ENCODE data around the gene NCOA4.

Gene NCOA4

DNA sequence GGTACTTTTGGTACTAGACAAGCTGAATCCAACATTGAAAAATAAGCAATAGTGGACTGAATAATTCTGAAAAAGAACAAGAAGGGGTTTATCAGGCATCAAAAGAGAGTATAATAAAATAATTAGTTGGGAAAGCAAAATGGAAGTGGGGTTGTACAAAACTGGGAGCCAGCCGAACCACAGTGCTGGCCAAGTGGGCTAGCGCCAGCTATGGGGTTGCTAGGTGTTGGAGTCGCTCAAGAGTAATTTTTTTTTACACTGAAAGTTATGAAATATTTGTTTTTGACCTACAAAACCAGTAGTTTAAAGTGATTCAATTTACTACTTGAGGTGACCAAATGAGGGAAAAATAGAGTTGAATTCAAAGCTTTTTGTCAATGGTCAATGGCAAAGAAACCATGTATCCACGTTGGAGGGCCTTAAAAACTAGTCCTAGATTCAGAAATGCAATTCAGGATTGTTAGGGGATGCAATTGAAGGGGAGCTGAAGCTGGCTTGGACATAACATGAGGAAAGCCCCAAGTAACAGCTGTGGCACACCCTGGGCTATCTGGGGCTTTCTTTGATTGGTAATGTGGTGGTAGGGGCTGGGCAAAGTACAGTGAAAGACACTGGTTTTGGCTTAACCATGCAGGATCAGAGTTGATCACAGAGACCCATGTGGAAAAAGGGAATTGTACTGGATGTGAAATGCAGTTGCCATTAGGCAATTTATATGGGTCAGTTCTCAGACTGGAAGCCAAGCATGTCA, 43.9 kb upstream of the NCOA4 start:
- peaks cover 50 to 62% of the 10 kb centered on the region in 2 experiments for H3K4me1 ChIP-seq (ENCODE audit: control insufficient read depth in 1 of 2, insufficient read depth in 1 of 2, low read depth in 1 of 2, low read length in 1 of 2)
- H3K36me3 ChIP-seq: no peaks in the 10 kb centered on the region
- no peaks in the 10 kb centered on the region for H3K27me3 ChIP-seq
- no peak overlapping the region for H3K4me3 ChIP-seq (ENCODE audit: low read depth in 1 of 2, low read length in 1 of 2)
- TF ChIP-seq, protein P1, sequence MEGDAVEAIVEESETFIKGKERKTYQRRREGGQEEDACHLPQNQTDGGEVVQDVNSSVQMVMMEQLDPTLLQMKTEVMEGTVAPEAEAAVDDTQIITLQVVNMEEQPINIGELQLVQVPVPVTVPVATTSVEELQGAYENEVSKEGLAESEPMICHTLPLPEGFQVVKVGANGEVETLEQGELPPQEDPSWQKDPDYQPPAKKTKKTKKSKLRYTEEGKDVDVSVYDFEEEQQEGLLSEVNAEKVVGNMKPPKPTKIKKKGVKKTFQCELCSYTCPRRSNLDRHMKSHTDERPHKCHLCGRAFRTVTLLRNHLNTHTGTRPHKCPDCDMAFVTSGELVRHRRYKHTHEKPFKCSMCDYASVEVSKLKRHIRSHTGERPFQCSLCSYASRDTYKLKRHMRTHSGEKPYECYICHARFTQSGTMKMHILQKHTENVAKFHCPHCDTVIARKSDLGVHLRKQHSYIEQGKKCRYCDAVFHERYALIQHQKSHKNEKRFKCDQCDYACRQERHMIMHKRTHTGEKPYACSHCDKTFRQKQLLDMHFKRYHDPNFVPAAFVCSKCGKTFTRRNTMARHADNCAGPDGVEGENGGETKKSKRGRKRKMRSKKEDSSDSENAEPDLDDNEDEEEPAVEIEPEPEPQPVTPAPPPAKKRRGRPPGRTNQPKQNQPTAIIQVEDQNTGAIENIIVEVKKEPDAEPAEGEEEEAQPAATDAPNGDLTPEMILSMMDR (IDR thresholded peaks at IDR 0.05): no peak
- H3K9me3 ChIP-seq: no peaks in the 10 kb centered on the region
- peak overlapping the region; percentile 49 for H3K27ac ChIP-seq

DNA sequence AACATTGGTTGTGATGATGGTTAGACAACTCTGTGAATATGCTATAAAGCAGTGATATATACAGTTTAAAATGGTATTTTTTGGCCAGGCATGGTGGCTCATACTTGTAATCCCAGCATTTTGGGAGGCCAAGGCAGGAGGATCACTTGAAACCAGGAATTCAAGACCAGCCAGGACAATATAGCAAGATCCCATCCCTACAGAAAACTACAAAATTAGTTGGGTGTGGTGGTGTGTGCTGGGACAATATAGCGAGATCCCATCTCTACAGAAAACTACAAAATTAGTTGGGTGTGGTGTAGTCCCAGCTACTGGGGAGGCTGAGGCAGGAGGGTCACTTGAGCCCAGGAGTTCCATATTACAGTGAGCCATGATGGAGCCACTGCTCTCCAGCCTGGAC, 43.1 kb upstream of the NCOA4 start:
- TF ChIP-seq, protein P1 (IDR thresholded peaks at IDR 0.05): no peak
- H3K27ac ChIP-seq: peak overlapping the region; percentile 49
- no peaks in the 10 kb centered on the region for H3K36me3 ChIP-seq
- H3K4me3 ChIP-seq (ENCODE audit: low read depth in 1 of 2, low read length in 1 of 2): no peak overlapping the region
- H3K9me3 ChIP-seq: no peaks in the 10 kb centered on the region
- H3K27me3 ChIP-seq: no peaks in the 10 kb centered on the region
- peaks cover 42 to 54% of the 10 kb centered on the region in 2 experiments for H3K4me1 ChIP-seq (ENCODE audit: control insufficient read depth in 1 of 2, insufficient read depth in 1 of 2, low read depth in 1 of 2, low read length in 1 of 2)

DNA sequence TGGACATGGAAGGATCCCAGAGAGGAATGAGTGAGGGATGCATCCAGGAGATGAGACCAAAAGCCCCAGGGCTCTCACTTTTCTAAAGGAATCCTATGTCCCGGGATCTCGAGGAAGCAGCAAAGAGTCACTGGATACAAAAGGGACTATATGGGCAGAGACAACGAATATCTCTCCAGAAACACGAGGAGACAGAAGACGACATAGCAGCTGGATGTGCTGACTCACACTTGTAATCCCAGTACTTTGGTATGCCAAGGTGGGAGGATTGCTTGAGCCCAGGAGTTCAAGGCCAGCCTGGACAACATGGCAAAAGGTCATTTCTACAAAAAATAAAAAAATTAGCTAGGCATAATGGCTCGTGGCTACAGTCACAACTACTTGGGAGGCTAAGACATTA, 40.3 kb upstream of the NCOA4 start:
- Histone ChIP-seq H3K27me3 (no peaks in the 10 kb centered on the region), H3K4me3 (ENCODE audit: low read depth in 1 of 2, low read length in 1 of 2) (no peak overlapping the region), H3K27ac (peak overlapping the region; percentile 60), H3K9me3 (no peaks in the 10 kb centered on the region), H3K4me1 (ENCODE audit: control insufficient read depth in 1 of 2, insufficient read depth in 1 of 2, low read depth in 1 of 2, low read length in 1 of 2) (peaks cover 14 to 26% of the 10 kb centered on the region in 2 experiments), H3K36me3 (no peaks in the 10 kb centered on the region)
- TF ChIP-seq, protein P1 (IDR thresholded peaks at IDR 0.05): no peak

DNA sequence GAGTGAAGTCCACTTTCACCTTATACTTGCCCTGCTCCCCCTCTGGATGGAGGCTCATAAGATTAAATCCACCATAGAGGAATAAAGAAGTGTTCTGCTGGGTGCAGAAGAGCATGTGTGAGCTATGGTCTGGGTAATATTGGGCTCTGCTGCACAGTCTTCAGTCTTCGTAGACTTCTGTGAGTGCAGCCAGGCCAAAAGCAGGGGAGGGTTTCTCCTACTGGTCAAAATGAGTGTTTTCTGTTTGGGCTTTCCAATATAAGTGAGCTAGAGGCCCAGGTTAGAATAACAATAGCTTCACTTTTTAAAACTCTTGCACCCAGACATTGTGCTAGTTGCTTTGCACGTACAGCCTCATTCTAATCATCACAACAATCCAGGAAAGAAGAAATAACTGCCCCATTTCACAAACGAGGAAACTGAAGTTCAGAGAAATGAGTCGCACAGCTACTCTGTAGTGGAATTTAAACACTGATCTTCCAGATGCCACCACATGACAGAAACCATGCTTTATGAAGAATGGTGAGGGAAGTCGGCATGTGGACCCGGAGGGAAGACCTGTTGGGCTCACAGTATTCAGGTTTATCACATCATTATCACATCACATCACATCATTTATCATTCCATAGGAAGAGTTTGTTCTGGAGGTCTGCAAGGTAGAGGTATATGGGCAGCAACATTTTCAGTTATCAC, 39.5 kb upstream of the NCOA4 start:
- TF ChIP-seq, protein P1 (IDR thresholded peaks at IDR 0.05): no peak
- H3K4me3 ChIP-seq (ENCODE audit: low read depth in 1 of 2, low read length in 1 of 2): no peak overlapping the region
- H3K36me3 ChIP-seq: no peaks in the 10 kb centered on the region
- H3K27me3 ChIP-seq: no peaks in the 10 kb centered on the region
- H3K4me1 ChIP-seq (ENCODE audit: control insufficient read depth in 1 of 2, insufficient read depth in 1 of 2, low read depth in 1 of 2, low read length in 1 of 2): peaks cover 11 to 20% of the 10 kb centered on the region in 2 experiments
- H3K9me3 ChIP-seq: no peaks in the 10 kb centered on the region
- H3K27ac ChIP-seq: peak overlapping the region; percentile 60

DNA sequence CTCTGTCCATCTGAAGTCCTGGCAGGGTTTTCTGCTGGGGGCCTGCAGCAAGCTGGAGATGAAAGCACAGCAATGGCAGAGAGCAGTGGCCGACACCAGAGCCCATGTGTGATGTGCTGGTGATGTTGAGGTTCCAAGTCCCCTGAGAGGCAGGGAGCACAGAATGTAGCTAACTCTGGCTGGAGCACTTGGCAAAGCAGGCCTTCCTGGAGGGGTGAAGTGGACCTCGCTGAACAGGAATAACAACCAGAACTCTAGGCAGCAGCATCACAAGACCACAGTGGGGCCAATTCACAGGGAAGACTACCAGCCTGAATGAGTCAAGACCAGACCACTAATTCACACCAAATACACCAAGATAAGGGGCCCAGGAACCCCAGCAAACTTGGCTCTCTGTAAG, 38.5 kb upstream of the NCOA4 start:
- Histone ChIP-seq H3K4me3 (ENCODE audit: low read depth in 1 of 2, low read length in 1 of 2) (no peak overlapping the region), H3K9me3 (no peaks in the 10 kb centered on the region), H3K36me3 (no peaks in the 10 kb centered on the region), H3K27me3 (no peaks in the 10 kb centered on the region), H3K4me1 (ENCODE audit: control insufficient read depth in 1 of 2, insufficient read depth in 1 of 2, low read depth in 1 of 2, low read length in 1 of 2) (peaks cover 10 to 11% of the 10 kb centered on the region in 2 experiments), H3K27ac (no peak overlapping the region)
- TF ChIP-seq, protein P1 (IDR thresholded peaks at IDR 0.05): no peak
